Neuronal stem cell (in vitro differentiated cells): ENCODE measurements around the gene OR13D1.

Experiments used
- DNase-seq: peaks from one replicate; pipeline ENCODE4 v3.0.0-alpha.2; 2013; ENCODE audit warnings: low spot score
- H2AFZ ChIP-seq: one replicate; pipeline ENCODE4 v1.6.1; 2013; ENCODE audit warnings: mild to moderate bottlenecking, low read length, inconsistent platforms
- H2AK5ac ChIP-seq: 2 replicates; pipeline ENCODE4 v1.6.1; 2013; ENCODE audit warnings: low read depth, mild to moderate bottlenecking, inconsistent platforms, low read length, moderate library complexity, mixed read lengths
- H2BK120ac ChIP-seq: 2 replicates; pipeline ENCODE4 v1.6.1; 2013; ENCODE audit warnings: low read depth, mild to moderate bottlenecking, inconsistent platforms, low read length, moderate library complexity, mixed read lengths
- H2BK12ac ChIP-seq: one replicate; pipeline ENCODE4 v1.6.1; 2013; ENCODE audit warnings: low read length, inconsistent platforms
- H2BK15ac ChIP-seq: 2 replicates; pipeline ENCODE4 v1.6.1; 2013; ENCODE audit warnings: mild to moderate bottlenecking, low read length, inconsistent platforms, mixed read lengths
- H2BK5ac ChIP-seq: one replicate; pipeline ENCODE4 v1.6.1; 2013; ENCODE audit warnings: inconsistent platforms, mild to moderate bottlenecking, low read length, moderate library complexity
- H3K14ac ChIP-seq: one replicate; pipeline ENCODE4 v1.6.1; 2013; ENCODE audit warnings: low read length, inconsistent platforms
- H3K18ac ChIP-seq: 2 replicates; pipeline ENCODE4 v1.6.1; 2013; ENCODE audit warnings: low read length, inconsistent platforms
- H3K23ac ChIP-seq: 2 replicates; pipeline ENCODE4 v1.6.1; 2013; ENCODE audit warnings: low read depth, mild to moderate bottlenecking, mixed read lengths, low read length, inconsistent platforms; ENCODE audit not compliant: poor library complexity
- H3K27ac ChIP-seq: replicated peaks from 3 replicates; pipeline ENCODE4 v1.5.1; 2013; ENCODE audit warnings: low read length, inconsistent platforms
- H3K27me3 ChIP-seq, 3 experiments: 2 replicates each; pipeline ENCODE4 v1.6.1; 2013; ENCODE audit warnings: low read length in 3 of 3, mild to moderate bottlenecking in 2 of 3, inconsistent platforms in 1 of 3, low read depth in 1 of 3, mixed read lengths in 1 of 3, moderate library complexity in 1 of 3; ENCODE audit not compliant: control insufficient read depth in 3 of 3, insufficient read depth in 3 of 3
- H3K36me3 ChIP-seq, 2 donors: replicated peaks in 1 of 2; 2 replicates each; pipeline ENCODE4 v1.6.1; 2013; ENCODE audit warnings: low read length in 2 of 2; ENCODE audit not compliant: control insufficient read depth in 2 of 2, insufficient read depth in 2 of 2
- H3K4ac ChIP-seq: 2 replicates; pipeline ENCODE4 v1.6.1; 2013; ENCODE audit warnings: inconsistent platforms, mild to moderate bottlenecking, low read length, moderate library complexity
- H3K4me1 ChIP-seq, 2 donors: 1 replicate in 1 of 2; 2 replicates in 1 of 2; pipeline ENCODE4 v1.6.1; 2013; ENCODE audit warnings: low read length in 2 of 2, low read depth in 1 of 2; ENCODE audit not compliant: control insufficient read depth in 2 of 2, insufficient read depth in 1 of 2
- H3K4me2 ChIP-seq: one replicate; pipeline ENCODE4 v1.6.1; 2013; ENCODE audit warnings: mild to moderate bottlenecking, low read length, inconsistent platforms; ENCODE audit not compliant: insufficient read depth, poor library complexity, severe bottlenecking
- H3K4me3 ChIP-seq, 2 donors: 2 replicates each; pipeline ENCODE4 v1.5.1; 2013; ENCODE audit warnings: low read length in 2 of 2, mild to moderate bottlenecking in 2 of 2, inconsistent platforms in 1 of 2, moderate library complexity in 1 of 2
- H3K79me1 ChIP-seq: one replicate; pipeline ENCODE4 v1.6.1; 2013; ENCODE audit warnings: low read depth, mild to moderate bottlenecking, inconsistent platforms, low read length, moderate library complexity
- H3K9ac ChIP-seq: one replicate; pipeline ENCODE4 v1.6.1; 2013; ENCODE audit warnings: mild to moderate bottlenecking, low read depth, low read length, inconsistent platforms; ENCODE audit not compliant: poor library complexity
- H3K9me3 ChIP-seq, 2 donors: replicated peaks in 1 of 2; 2 replicates each; pipeline versions ENCODE3 to v1.6.1; 2013; ENCODE audit warnings: low read length in 2 of 2, mild to moderate bottlenecking in 2 of 2, inconsistent platforms in 1 of 2, low read depth in 1 of 2, mixed read lengths in 1 of 2, moderate library complexity in 1 of 2; ENCODE audit not compliant: control insufficient read depth in 2 of 2, insufficient read depth in 1 of 2
- H4K8ac ChIP-seq: one replicate; pipeline ENCODE4 v1.6.1; 2013; ENCODE audit warnings: low read depth, mild to moderate bottlenecking, inconsistent platforms, low read length, moderate library complexity
- H4K91ac ChIP-seq: one replicate; pipeline ENCODE4 v1.6.1; 2013; ENCODE audit warnings: low read length, low read depth, mild to moderate bottlenecking, inconsistent platforms; ENCODE audit not compliant: poor library complexity
- WGBS, 2 donors: extraction: QIAGEN DNeasy Blood & Tissue Kit; methylation state at CpG; one replicate each; pipeline ENCODE4 v1.1.7; 2013; ENCODE audit warnings: missing lambda C conversion rate in 2 of 2, mixed read lengths in 1 of 2; ENCODE audit not compliant: insufficient read length in 2 of 2, insufficient replicate concordance in 1 of 2; ENCODE audit errors: extremely low coverage in 2 of 2; 5-methylcytosine and 5-hydroxymethylcytosine counted together

Gene OR13D1

DNA sequence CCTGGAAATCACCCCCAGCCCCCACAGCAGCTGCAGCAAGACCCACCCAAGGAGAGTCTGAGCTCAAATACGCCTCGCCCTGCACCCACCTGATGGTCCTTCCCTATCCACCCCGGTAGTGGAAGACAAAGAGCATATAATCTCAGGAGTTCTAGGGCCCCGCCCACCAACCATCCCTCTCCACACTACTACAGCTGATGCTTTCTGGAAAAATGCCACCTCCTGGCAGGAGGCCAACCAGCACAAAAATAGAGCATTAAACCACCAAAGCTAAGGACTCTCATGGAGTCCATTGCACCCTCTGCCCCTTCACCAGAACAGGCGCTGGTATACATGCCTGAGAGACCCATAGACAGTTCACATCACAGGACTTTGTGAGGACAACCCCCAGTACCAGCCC, 30.7 kb downstream of the OR13D1 start:
- Histone ChIP-seq H3K36me3 (no peaks in the 10 kb centered on the region), H4K8ac (no peak overlapping the region), H3K79me1 (no peaks in the 10 kb centered on the region), H3K23ac (no peak overlapping the region), H2BK15ac (no peak overlapping the region), H3K4me1 (no peaks in the 10 kb centered on the region), H3K27me3 (no peaks in the 10 kb centered on the region), H2AK5ac (no peak overlapping the region), H2AFZ (no peak overlapping the region), H3K18ac (no peak overlapping the region), H3K4me2 (no peak overlapping the region), H3K4me3 (no peak overlapping the region), H3K4ac (no peak overlapping the region), H2BK12ac (no peak overlapping the region), H3K27ac (no peak overlapping the region), H4K91ac (no peak overlapping the region), H2BK120ac (no peak overlapping the region), H3K14ac (no peak overlapping the region), H3K9me3 (no peaks in the 10 kb centered on the region), H2BK5ac (no peak overlapping the region), H3K9ac (no peak overlapping the region)
- no CpG with 5 or more reads among the region's 5 CpGs for WGBS, 2 donors
- DNase-seq: no peak

DNA sequence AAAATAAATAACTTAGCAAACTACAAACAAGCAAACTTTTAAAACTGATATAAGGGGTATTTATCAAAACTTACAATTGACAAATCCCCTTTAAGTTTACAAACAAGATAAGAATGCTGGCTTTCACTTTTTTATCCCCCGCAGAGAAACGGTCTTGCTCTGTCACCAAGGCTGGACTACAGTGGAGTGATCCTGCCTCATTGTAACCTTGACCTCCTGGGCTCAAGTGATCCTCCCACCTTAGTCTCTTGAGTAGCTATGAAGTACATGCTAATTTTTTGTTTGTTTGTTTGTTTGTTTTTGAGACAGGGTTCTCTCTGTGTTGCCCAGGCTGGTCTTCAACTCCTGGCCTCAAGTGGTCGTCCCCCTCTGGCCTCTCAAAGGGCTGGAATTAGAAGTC, 44.1 kb downstream of the OR13D1 start:
- no peak overlapping the region for H3K18ac ChIP-seq
- no peak overlapping the region for H2AFZ ChIP-seq
- peaks cover 0 to 3% (median 0%) of the 10 kb centered on the region in 3 experiments for H3K27me3 ChIP-seq
- no peak overlapping the region for H3K4ac ChIP-seq
- no peak overlapping the region for H3K14ac ChIP-seq
- no peak overlapping the region for H2BK12ac ChIP-seq
- no peak overlapping the region for H2BK120ac ChIP-seq
- H2BK15ac ChIP-seq: no peak overlapping the region
- no peak overlapping the region for H3K4me3 ChIP-seq
- H4K8ac ChIP-seq: no peak overlapping the region
- H3K23ac ChIP-seq: no peak overlapping the region
- H4K91ac ChIP-seq: no peak overlapping the region
- no peak overlapping the region for H3K27ac ChIP-seq
- DNase-seq: no peak
- no peak overlapping the region for H2AK5ac ChIP-seq
- H2BK5ac ChIP-seq: no peak overlapping the region
- H3K4me1 ChIP-seq: peaks cover 0 to 1% of the 10 kb centered on the region in 2 donors
- H3K79me1 ChIP-seq: no peaks in the 10 kb centered on the region
- H3K36me3 ChIP-seq: no peaks in the 10 kb centered on the region
- no peak overlapping the region for H3K4me2 ChIP-seq
- no CpG with 5 or more reads among the region's 3 CpGs for WGBS, 2 donors
- H3K9me3 ChIP-seq: no peaks in the 10 kb centered on the region
- no peak overlapping the region for H3K9ac ChIP-seq

DNA sequence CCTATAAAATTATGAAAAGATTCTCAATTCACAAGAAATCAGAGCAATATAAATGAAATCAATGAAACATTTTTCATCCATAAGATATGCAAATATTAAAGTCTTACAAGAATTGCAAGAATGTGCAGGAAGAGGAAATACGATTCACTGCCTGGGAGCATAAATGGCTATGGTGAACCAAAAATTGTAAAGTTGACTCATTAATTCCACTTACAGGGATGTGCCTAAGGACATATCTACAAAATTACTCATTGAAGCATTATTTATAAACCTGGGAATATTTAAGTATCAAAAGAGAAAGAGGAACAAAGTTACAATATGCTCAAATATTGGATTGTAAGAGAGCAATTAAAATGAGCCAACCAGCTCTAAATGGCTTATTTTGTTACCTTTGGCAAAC, 46.3 kb downstream of the OR13D1 start:
- no peak for DNase-seq
- H4K91ac ChIP-seq: no peak overlapping the region
- H3K36me3 ChIP-seq: no peaks in the 10 kb centered on the region
- H3K9me3 ChIP-seq: no peaks in the 10 kb centered on the region
- H3K18ac ChIP-seq: no peak overlapping the region
- peaks cover 0 to 13% (median 0%) of the 10 kb centered on the region in 3 experiments for H3K27me3 ChIP-seq
- peaks cover 0 to 1% of the 10 kb centered on the region in 2 donors for H3K4me1 ChIP-seq
- no peak overlapping the region for H2AK5ac ChIP-seq
- no peak overlapping the region for H3K23ac ChIP-seq
- H3K4me2 ChIP-seq: no peak overlapping the region
- no peaks in the 10 kb centered on the region for H3K79me1 ChIP-seq
- no peak overlapping the region for H2BK5ac ChIP-seq
- no peak overlapping the region for H3K27ac ChIP-seq
- WGBS, 2 donors: no CpG with 5 or more reads among the region's 1 CpG
- no peak overlapping the region for H2AFZ ChIP-seq
- no peak overlapping the region for H3K14ac ChIP-seq
- H3K9ac ChIP-seq: no peak overlapping the region
- no peak overlapping the region for H2BK15ac ChIP-seq
- H3K4me3 ChIP-seq: no peak overlapping the region
- no peak overlapping the region for H2BK120ac ChIP-seq
- H2BK12ac ChIP-seq: no peak overlapping the region
- H3K4ac ChIP-seq: no peak overlapping the region
- H4K8ac ChIP-seq: no peak overlapping the region

DNA sequence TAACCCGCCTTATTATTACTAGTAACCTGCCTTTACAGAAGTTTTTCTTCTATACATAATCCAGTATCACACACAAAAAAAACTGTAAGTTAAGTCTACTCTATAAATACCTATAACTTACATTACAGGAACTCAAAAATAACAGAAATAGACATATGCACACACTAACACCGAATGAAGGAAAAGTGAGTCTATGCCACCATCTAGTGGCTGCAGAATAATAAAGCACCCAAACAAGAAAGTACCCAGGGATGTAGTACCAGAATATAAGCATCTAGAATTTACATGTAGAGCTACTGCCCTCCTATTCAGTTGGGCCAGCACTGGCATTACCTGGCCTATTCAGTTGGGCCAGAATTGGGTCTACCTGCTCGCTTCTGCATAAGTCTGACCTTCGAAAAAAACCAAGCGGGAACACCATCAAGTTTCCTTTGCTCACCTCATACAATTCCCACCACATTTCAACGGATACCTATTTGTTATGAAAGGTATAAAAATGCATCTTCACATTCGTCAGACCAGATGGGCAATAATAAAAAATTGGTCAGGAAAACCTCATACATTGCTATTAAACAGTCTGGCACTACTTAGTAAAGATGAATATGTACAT, 49.2 kb downstream of the OR13D1 start:
- no peaks in the 10 kb centered on the region for H3K36me3 ChIP-seq
- H4K91ac ChIP-seq: no peak overlapping the region
- no peak overlapping the region for H3K18ac ChIP-seq
- peaks cover 0 to 32% (median 0%) of the 10 kb centered on the region in 3 experiments for H3K27me3 ChIP-seq
- H2BK12ac ChIP-seq: no peak overlapping the region
- no peak overlapping the region for H2BK15ac ChIP-seq
- WGBS, 2 donors: no CpG with 5 or more reads among the region's 7 CpGs
- no peak overlapping the region for H2AK5ac ChIP-seq
- H4K8ac ChIP-seq: no peak overlapping the region
- H3K4me3 ChIP-seq: no peak overlapping the region
- H2BK5ac ChIP-seq: no peak overlapping the region
- H3K4ac ChIP-seq: no peak overlapping the region
- H3K4me1 ChIP-seq: peaks cover under 1 to 5% of the 10 kb centered on the region in 2 donors
- no peak overlapping the region for H2BK120ac ChIP-seq
- no peak overlapping the region for H3K4me2 ChIP-seq
- H3K79me1 ChIP-seq: no peaks in the 10 kb centered on the region
- no peaks in the 10 kb centered on the region for H3K9me3 ChIP-seq
- H3K27ac ChIP-seq: no peak overlapping the region
- no peak overlapping the region for H3K9ac ChIP-seq
- no peak overlapping the region for H3K23ac ChIP-seq
- no peak overlapping the region for H2AFZ ChIP-seq
- no peak overlapping the region for H3K14ac ChIP-seq
- peak; percentile 48 for DNase-seq
